GM23338 (cell line): Measurements from ENCODE around the gene TMC2. TPM values are rescaled to one million over a fixed set of nuclear protein-coding genes. Genes with fewer than 3 reads are reported as not detected.

Source experiments
- ATAC-seq: fragments of 200-7000 bp; cut with Tn5 transposase; 3 replicates; pipeline ENCODE4 v1.9.1; 2020
- DNase-seq: peaks from one replicate; pipeline ENCODE4 v3.0.0-alpha.2; 2015; ENCODE audit warnings: low spot score
- H2AFZ ChIP-seq: fragments of 200-600 bp; sonication (generic); 2 replicates; pipeline ENCODE4 v1.8.0; 2016; ENCODE audit warnings: antibody characterized with exemption, mild to moderate bottlenecking, moderate library complexity
- H3F3A ChIP-seq: fragments of 200-600 bp; sonication (generic); replicated peaks from 2 replicates; pipeline ENCODE4 v1.8.0; 2017; ENCODE audit warnings: antibody characterized with exemption, mixed run types, low read depth
- H3K27ac ChIP-seq: fragments of 200-600 bp; sonication (generic); 2 replicates; pipeline ENCODE4 v1.6.1; 2016; ENCODE audit warnings: low read depth
- H3K27me3 ChIP-seq: fragments of 200-600 bp; sonication (generic); 2 replicates; pipeline ENCODE4 v1.8.0; 2016; ENCODE audit warnings: mild to moderate bottlenecking, mixed run types, moderate library complexity; ENCODE audit not compliant: insufficient read depth
- H3K36me3 ChIP-seq: fragments of 200-600 bp; sonication (generic); 2 replicates; pipeline ENCODE4 v1.8.0; 2016; ENCODE audit warnings: mild to moderate bottlenecking; ENCODE audit not compliant: insufficient read depth
- H3K4me1 ChIP-seq: fragments of 200-600 bp; sonication (generic); 2 replicates; pipeline ENCODE4 v1.8.0; 2016; ENCODE audit warnings: mild to moderate bottlenecking, moderate library complexity; ENCODE audit not compliant: insufficient read depth
- H3K4me2 ChIP-seq: fragments of 200-600 bp; sonication (generic); 2 replicates; pipeline ENCODE4 v1.7.1; 2017; ENCODE audit warnings: mixed run types
- H3K4me3 ChIP-seq: fragments of 200-600 bp; sonication (generic); 2 replicates; pipeline ENCODE4 v1.6.1; 2016; ENCODE audit warnings: mixed run types
- H3K79me2 ChIP-seq: fragments of 200-600 bp; sonication (generic); replicated peaks from 2 replicates; pipeline ENCODE4 v1.8.0; 2017; ENCODE audit warnings: mild to moderate bottlenecking; ENCODE audit not compliant: insufficient read depth
- H3K9me2 ChIP-seq: fragments of 200-600 bp; sonication (generic); 2 replicates; pipeline ENCODE4 v1.8.0; 2017; ENCODE audit not compliant: insufficient read depth
- H4K20me1 ChIP-seq: fragments of 200-600 bp; sonication (generic); replicated peaks from 2 replicates; pipeline ENCODE4 v1.8.0; 2017; ENCODE audit warnings: mild to moderate bottlenecking; ENCODE audit not compliant: insufficient read depth
- H3K27ac Mint-ChIP-seq: 2 replicates; pipeline ENCODE4 v1.8.0; 2020; ENCODE audit warnings: inconsistent platforms, mild to moderate bottlenecking, moderate library complexity, mixed read lengths
- H3K27me3 Mint-ChIP-seq: 3 replicates; pipeline ENCODE4 v1.8.0; 2022; ENCODE audit warnings: low read depth, mild to moderate bottlenecking, moderate library complexity, mixed read lengths, inconsistent platforms; ENCODE audit not compliant: insufficient read depth, poor library complexity
- H3K36me3 Mint-ChIP-seq: 3 replicates; pipeline ENCODE4 v1.8.0; 2021; ENCODE audit warnings: low read depth, mild to moderate bottlenecking, inconsistent platforms, moderate library complexity, mixed read lengths
- H3K4me1 Mint-ChIP-seq: 3 replicates; pipeline ENCODE4 v1.8.0; 2020; ENCODE audit warnings: mild to moderate bottlenecking, inconsistent platforms, mixed read lengths
- H3K4me3 Mint-ChIP-seq: 3 replicates; pipeline ENCODE4 v1.8.0; 2021; ENCODE audit warnings: moderate library complexity, mild to moderate bottlenecking, inconsistent platforms, mixed read lengths
- H3K9me3 Mint-ChIP-seq: 3 replicates; pipeline ENCODE4 v1.8.0; 2020; ENCODE audit warnings: moderate library complexity, mild to moderate bottlenecking, inconsistent platforms, mixed read lengths
- CREB1 ChIP-seq: fragments of 250-450 bp; sonication (Bioruptor Pico); IDR thresholded peaks from 2 replicates; pipeline ENCODE4 v1.5.0; 2020; ENCODE audit warnings: low read depth, mild to moderate bottlenecking, moderate library complexity
- ETS1 ChIP-seq: IDR thresholded peaks from 2 replicates; pipeline ENCODE4 v1.6.1; 2016; ENCODE audit warnings: antibody characterized with exemption
- EZH2 ChIP-seq: fragments of 200-600 bp; sonication (generic); IDR thresholded peaks from one replicate; pipeline ENCODE4 v1.8.0; 2017; ENCODE audit warnings: antibody characterized with exemption, mild to moderate bottlenecking, low read depth; ENCODE audit not compliant: unreplicated experiment
- EZH2phosphoT487 ChIP-seq: fragments of 200-600 bp; sonication (generic); IDR thresholded peaks from one replicate; pipeline ENCODE4 v1.8.1; 2018; ENCODE audit warnings: antibody characterized with exemption; ENCODE audit not compliant: unreplicated experiment
- JUNB ChIP-seq: IDR thresholded peaks from one replicate; pipeline ENCODE4 v1.6.1; 2016; ENCODE audit warnings: antibody characterized with exemption; ENCODE audit not compliant: unreplicated experiment
- NANOG ChIP-seq: IDR thresholded peaks from 2 replicates; pipeline ENCODE4 v1.6.1; 2016; ENCODE audit warnings: antibody characterized with exemption, borderline replicate concordance
- POLR2AphosphoS5 ChIP-seq: IDR thresholded peaks from 2 replicates; pipeline ENCODE4 v1.6.1; 2016; ENCODE audit warnings: antibody characterized with exemption, low read depth
- REST ChIP-seq: IDR thresholded peaks from one replicate; pipeline ENCODE4 v1.6.1; 2018; ENCODE audit warnings: antibody characterized with exemption; ENCODE audit not compliant: unreplicated experiment
- STAT1 ChIP-seq: IDR thresholded peaks from one replicate; pipeline ENCODE4 v1.6.1; 2016; ENCODE audit warnings: antibody characterized with exemption; ENCODE audit not compliant: unreplicated experiment
- ZNF114 ChIP-seq: fragments of 250-450 bp; sonication (Bioruptor Pico); IDR thresholded peaks from 2 replicates; pipeline ENCODE4 v1.5.0; 2020; ENCODE audit warnings: mild to moderate bottlenecking, moderate library complexity
- ZNF331 ChIP-seq: fragments of 250-450 bp; sonication (Bioruptor Pico); IDR thresholded peaks from 2 replicates; pipeline ENCODE4 v1.5.0; 2020; ENCODE audit warnings: low read depth, mild to moderate bottlenecking, moderate library complexity
- ZNF462 ChIP-seq: fragments of 250-450 bp; sonication (Bioruptor Pico); IDR thresholded peaks from 2 replicates; pipeline ENCODE4 v1.5.0; 2020; ENCODE audit warnings: mild to moderate bottlenecking, moderate library complexity
- polyA plus RNA-seq: library from polyadenylated mRNA; unstranded; fragments of >200 nt; fragmentation: Nextera tagmentation; extraction: Ambion mirVana; gene quantifications from 2 replicates; pipeline ENCODE4 v1.2.1, GENCODE V29; 2016
- total RNA-seq: library from RNA; depleted of rRNA; stranded (reverse); fragments of >200 nt; shearing (Covaris generic); gene quantifications from 2 replicates; pipeline ENCODE4 v1.2.3, GENCODE V29; 2014

Gene TMC2
- total and polyA plus RNA-seq, 2 experiments from 2014 or later = not detected

GRCh38 chr20:2659547-2659946 is 123.2 kb downstream of the TMC2 start (continued):
- TF ChIP-seq ETS1 (no peak), STAT1 (no peak), EZH2 (no peak), NANOG (no peak), ZNF462 (CRISPR knock-in tag) (no peak), EZH2phosphoT487 (no peak), JUNB (no peak), ZNF114 (CRISPR knock-in tag) (no peak)

GRCh38 chr20:2663364-2663886 is 127.1 kb downstream of the TMC2 start:
- H3K4me2 ChIP-seq = peak overlapping the region; percentile 98
- H3K4me3 Mint-ChIP-seq = peak overlapping the region; percentile 79
- no peak overlapping the region for H2AFZ ChIP-seq
- H3K4me1 Mint-ChIP-seq = peaks cover 5% of the 10 kb centered on the region
- H3K9me2 ChIP-seq = no peaks in the 10 kb centered on the region; the same call in 1 of the 2 replicates
- peaks cover 7% of the 10 kb centered on the region; the same call in 1 of the 2 replicates for H3K36me3 ChIP-seq
- peaks cover 22% of the 10 kb centered on the region for H3F3A ChIP-seq
- DNase-seq (no peak), ATAC-seq (no peak)
- H3K36me3 Mint-ChIP-seq = peaks cover 52% of the 10 kb centered on the region
- H3K27ac Mint-ChIP-seq = peak overlapping the region; percentile 97
- peak overlapping the region; percentile 73 for H3K4me3 ChIP-seq
- H3K27me3 Mint-ChIP-seq = peaks cover 12% of the 10 kb centered on the region
- H3K27me3 ChIP-seq = peaks cover 4% of the 10 kb centered on the region; the same call in 1 of the 2 replicates
- H3K9me3 Mint-ChIP-seq = no peaks in the 10 kb centered on the region; the same call in 2 of the 3 replicates
- no peak overlapping the region for H3K27ac ChIP-seq
- H3K79me2 ChIP-seq = peaks cover 23% of the 10 kb centered on the region; the same call in 1 of the 2 replicates
- peaks cover 4% of the 10 kb centered on the region; the same call in 1 of the 2 replicates for H3K4me1 ChIP-seq
- H4K20me1 ChIP-seq = peaks cover 11% of the 10 kb centered on the region; the same call in 1 of the 2 replicates
- no peak for TF ChIP-seq ZNF331 (CRISPR knock-in tag)
- TF ChIP-seq REST = no peak
- no peak for TF ChIP-seq STAT1
- no peak for TF ChIP-seq POLR2AphosphoS5
- TF ChIP-seq NANOG = no peak
- no peak for TF ChIP-seq EZH2phosphoT487
- no peak for TF ChIP-seq ETS1
- TF ChIP-seq CREB1 = no peak
- TF ChIP-seq ZNF114 (CRISPR knock-in tag) = no peak
- no peak for TF ChIP-seq JUNB
- TF ChIP-seq EZH2 = no peak
